ENCODE measurements around the gene CES4A.

Gene CES4A

DNA sequence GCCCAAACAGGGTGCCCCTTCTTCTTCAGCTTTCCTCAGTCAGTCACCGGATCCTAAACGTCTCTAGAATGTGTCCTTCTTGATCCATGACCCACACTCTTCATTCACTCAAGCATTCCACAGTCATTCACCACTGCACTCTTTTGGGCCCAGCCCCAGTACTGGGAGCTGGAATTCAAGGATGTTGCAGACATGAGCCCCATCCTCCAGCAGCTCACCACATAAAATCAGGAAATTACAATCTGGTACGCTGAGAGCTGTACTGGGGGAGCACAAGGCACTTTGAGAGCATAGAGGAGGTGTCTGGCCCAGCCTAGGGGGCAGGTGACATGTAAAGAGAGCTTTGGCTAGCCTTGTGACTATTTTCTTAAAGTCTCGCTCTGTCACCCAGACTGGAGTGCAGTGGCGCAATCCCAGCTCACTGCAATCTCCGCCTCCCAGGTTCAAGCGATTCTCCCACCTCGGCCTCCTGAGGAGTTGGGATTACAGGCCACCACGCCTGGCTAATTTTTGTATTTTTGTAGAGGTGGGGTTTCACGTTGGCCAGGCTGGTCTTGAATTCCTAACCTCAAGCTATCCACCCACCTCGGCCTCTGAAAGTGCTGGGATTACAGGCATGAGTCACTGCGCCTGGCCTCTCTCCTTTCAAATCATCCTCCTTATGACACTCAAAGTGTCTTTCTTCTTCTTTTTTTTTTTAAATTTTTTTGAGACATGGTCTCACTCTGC, 18.7 kb downstream of the CES4A start:
- Histone ChIP-seq H3K4me3 (ENCODE audit: low read depth, low read length) (no peak overlapping the region), H3K79me2 (no peaks in the 10 kb centered on the region), H3K4me2 (ENCODE audit: low read length) (no peak overlapping the region), H3K9ac (no peak overlapping the region), H3K27me3 (ENCODE audit: control insufficient read depth, insufficient read depth, low read length) (no peaks in the 10 kb centered on the region), H2AFZ (no peak overlapping the region), H3K27ac (no peak overlapping the region), H3K4me1 (no peaks in the 10 kb centered on the region), H3K9me3 (ENCODE audit: control insufficient read depth, low read length) (no peaks in the 10 kb centered on the region), H3K36me3 (ENCODE audit: control insufficient read depth, insufficient read depth, low read length) (no peaks in the 10 kb centered on the region)
- TF ChIP-seq, protein P1, sequence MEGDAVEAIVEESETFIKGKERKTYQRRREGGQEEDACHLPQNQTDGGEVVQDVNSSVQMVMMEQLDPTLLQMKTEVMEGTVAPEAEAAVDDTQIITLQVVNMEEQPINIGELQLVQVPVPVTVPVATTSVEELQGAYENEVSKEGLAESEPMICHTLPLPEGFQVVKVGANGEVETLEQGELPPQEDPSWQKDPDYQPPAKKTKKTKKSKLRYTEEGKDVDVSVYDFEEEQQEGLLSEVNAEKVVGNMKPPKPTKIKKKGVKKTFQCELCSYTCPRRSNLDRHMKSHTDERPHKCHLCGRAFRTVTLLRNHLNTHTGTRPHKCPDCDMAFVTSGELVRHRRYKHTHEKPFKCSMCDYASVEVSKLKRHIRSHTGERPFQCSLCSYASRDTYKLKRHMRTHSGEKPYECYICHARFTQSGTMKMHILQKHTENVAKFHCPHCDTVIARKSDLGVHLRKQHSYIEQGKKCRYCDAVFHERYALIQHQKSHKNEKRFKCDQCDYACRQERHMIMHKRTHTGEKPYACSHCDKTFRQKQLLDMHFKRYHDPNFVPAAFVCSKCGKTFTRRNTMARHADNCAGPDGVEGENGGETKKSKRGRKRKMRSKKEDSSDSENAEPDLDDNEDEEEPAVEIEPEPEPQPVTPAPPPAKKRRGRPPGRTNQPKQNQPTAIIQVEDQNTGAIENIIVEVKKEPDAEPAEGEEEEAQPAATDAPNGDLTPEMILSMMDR (IDR thresholded peaks at IDR 0.05): no peak

DNA sequence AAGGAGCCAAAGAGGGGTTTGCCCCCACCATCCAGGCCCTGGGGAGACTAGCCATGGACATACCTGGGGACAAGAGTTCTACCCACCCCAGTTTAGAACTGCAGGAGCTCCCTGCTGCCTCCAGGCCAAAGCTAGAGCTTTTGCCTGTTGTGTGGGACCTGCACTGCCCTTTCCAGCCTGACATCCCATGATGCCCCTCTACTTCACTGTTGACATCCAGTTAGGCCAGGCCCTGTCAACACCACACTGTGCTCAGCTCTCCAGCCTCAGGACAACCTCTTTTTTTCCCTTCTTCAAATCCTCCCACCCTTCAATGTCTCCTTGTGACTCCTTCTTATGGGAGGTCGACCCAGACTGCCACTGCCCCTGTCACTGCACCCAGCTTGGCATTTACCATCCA, 20.8 kb downstream of the CES4A start:
- Histone ChIP-seq H3K27ac (no peak overlapping the region), H3K9ac (no peak overlapping the region), H3K27me3 (ENCODE audit: control insufficient read depth, insufficient read depth, low read length) (no peaks in the 10 kb centered on the region), H3K4me1 (no peaks in the 10 kb centered on the region), H3K4me2 (ENCODE audit: low read length) (no peak overlapping the region), H2AFZ (no peak overlapping the region), H3K36me3 (ENCODE audit: control insufficient read depth, insufficient read depth, low read length) (no peaks in the 10 kb centered on the region), H3K4me3 (ENCODE audit: low read depth, low read length) (no peak overlapping the region), H3K9me3 (ENCODE audit: control insufficient read depth, low read length) (no peaks in the 10 kb centered on the region), H3K79me2 (no peaks in the 10 kb centered on the region)
- TF ChIP-seq, protein P1 (IDR thresholded peaks at IDR 0.05): no peak

DNA sequence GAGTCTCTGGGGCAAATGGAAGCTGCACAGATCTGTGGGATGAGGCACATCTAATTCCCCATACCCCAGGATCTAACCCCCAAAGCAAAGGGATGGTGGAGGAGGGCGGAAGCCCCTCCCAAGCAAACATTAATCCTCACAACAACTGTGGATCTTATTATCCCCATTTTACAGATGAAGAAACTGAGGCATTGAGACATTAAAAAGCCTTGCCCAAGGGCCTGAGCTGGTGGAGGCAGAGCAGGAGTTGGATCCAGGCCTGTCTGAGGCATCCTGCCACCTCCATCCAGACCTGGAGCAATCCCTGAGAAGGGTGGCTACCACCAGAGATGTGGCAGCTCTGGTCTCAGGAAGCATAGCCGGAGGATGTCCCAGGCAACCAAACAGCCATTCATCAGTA, 22.9 kb downstream of the CES4A start:
- no peak overlapping the region for H3K4me2 ChIP-seq (ENCODE audit: low read length)
- H3K4me1 ChIP-seq: no peaks in the 10 kb centered on the region
- no peaks in the 10 kb centered on the region for H3K79me2 ChIP-seq

DNA sequence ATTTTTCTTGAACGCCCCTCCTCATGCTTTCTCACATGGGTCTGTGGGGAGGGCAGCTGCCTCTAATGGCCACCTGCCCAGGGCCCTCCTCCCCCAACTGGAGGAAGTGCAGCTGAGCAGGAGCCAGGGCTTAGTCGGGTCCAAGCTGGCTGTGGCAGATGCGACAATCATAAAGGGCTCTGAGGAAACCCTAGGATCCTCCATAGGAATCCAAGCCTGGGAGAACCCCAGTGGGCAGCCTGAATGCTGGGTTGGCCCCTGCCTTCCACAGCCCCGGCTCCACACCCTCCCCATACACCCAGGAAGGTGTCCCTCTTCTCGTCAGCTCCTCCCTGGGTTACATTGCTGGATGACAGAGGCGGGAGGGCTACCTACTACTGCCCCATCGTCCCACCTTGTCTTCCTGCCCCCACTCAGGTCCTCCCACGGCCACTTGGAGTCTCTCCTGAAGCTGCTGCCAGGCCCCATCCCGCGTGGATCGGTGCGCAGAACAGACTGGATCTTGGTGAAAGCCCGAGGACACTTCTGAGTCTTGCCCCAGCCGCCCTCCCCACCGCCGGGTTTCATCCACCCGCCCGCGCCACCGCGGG, 24.9 kb downstream of the CES4A start:
- H3K4me2 ChIP-seq (ENCODE audit: low read length): peak overlapping the region; percentile 89
- no peak overlapping the region for H3K9ac ChIP-seq
- H3K27ac ChIP-seq: no peak overlapping the region

More for the DNA sequence above, 22.9 kb downstream of the CES4A start:
- no peak overlapping the region for H2AFZ ChIP-seq
- H3K9ac ChIP-seq: no peak overlapping the region
- H3K9me3 ChIP-seq (ENCODE audit: control insufficient read depth, low read length): no peaks in the 10 kb centered on the region
- no peaks in the 10 kb centered on the region for H3K36me3 ChIP-seq (ENCODE audit: control insufficient read depth, insufficient read depth, low read length)
- TF ChIP-seq, protein P1 (IDR thresholded peaks at IDR 0.05): no peak
- no peaks in the 10 kb centered on the region for H3K27me3 ChIP-seq (ENCODE audit: control insufficient read depth, insufficient read depth, low read length)
- no peak overlapping the region for H3K4me3 ChIP-seq (ENCODE audit: low read depth, low read length)
- no peak overlapping the region for H3K27ac ChIP-seq

More for the DNA sequence above, 24.9 kb downstream of the CES4A start:
- H3K27me3 ChIP-seq (ENCODE audit: control insufficient read depth, insufficient read depth, low read length): no peaks in the 10 kb centered on the region
- H3K4me1 ChIP-seq: peaks cover 3% of the 10 kb centered on the region
- TF ChIP-seq, protein P1 (IDR thresholded peaks at IDR 0.05): no peak
- no peaks in the 10 kb centered on the region for H3K9me3 ChIP-seq (ENCODE audit: control insufficient read depth, low read length)
- H3K4me3 ChIP-seq (ENCODE audit: low read depth, low read length): peak overlapping the region; percentile 47
- H3K79me2 ChIP-seq: no peaks in the 10 kb centered on the region
- no peaks in the 10 kb centered on the region for H3K36me3 ChIP-seq (ENCODE audit: control insufficient read depth, insufficient read depth, low read length)
- H2AFZ ChIP-seq: peak overlapping the region; percentile 79

Data from parathyroid adenoma (tissue), 2 donors.